NCI-H2171 (cell line): ENCODE data around the gene TTLL13.
"Not testable (repeated sequence)": the region's sequence is repeated elsewhere in the genome, so short reads cannot be mapped to it uniquely, and the experiment has no call there.

Experiments
- DNase-seq: peaks from one replicate; lab custom pipeline; 2025; lab: John Stamatoyannopoulos, UW

The TTLL13 gene

GRCh38 chr15:90239371-90239770, 10.0 kb upstream of the TTLL13 start:
- DNase-seq: no peak

- peak; percentile 31 for DNase-seq
Measured at GRCh38 chr15:90240856-90241255, 8.5 kb upstream of the TTLL13 start.

DNA sequence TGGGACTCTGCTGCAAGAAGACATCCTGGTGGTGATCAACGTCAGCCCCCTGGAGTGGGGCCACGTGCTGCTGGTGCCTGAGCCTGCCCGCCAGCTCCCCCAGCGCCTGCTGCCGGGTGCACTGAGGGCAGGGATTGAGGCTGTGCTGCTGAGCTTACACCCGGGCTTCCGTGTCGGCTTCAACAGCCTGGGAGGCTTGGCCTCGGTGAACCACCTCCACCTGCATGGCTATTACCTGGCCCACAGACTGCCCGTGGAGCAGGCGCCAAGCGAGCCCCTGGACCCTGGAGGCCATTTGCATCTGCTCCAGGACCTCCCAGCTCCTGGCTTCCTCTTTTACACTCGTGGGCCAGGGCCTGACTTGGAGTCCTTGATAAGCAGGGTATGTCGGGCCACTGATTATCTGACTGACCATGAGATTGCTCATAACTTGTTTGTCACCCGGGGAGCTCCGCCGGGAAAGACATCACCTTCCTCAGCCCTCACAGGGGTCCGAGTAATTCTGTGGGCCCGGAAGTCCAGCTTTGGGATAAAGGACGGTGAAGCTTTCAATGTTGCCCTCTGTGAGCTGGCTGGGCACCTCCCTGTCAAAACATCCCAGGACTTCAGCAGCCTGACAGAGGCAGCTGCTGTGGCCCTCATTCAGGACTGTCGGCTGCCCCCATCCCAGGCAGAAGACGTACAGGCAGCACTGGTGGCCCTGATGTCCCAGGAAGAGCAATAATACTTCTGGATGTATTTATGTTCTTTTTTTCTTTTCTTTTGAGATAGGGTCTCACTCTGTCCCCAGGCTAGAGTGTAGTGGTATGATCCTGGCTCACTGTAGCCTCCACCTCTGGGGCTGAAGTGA, 7.8 kb upstream of the TTLL13 start:
- DNase-seq: peak; percentile 45

GRCh38 chr15:90243943-90244639, 5.3 kb upstream of the TTLL13 start:
- DNase-seq: no peak

DNA sequence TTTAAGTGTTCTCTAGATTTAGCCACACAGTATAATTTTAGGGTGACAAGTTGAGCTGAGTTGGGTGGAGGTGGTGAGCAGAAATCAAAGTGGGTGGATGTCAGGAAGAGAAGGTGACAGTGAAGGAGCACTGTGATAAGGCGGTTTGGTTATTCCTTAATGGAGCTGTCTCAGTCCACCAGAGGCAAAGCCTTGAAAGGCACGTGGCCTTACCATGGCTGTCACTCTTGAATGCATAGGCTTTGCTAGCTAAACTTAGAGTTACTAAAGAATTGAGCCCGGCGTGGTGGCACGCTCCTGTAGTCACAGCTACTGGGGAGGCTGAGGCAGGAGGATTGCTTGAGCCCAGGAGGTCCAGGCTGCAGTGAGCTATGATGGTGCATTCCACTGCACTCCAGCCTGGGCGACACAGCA, 560 bp upstream of the TTLL13 start:
- no peak for DNase-seq

- DNase-seq: no peak
Measured at GRCh38 chr15:90257776-90258175, 8.4 kb downstream of the TTLL13 start.

DNA sequence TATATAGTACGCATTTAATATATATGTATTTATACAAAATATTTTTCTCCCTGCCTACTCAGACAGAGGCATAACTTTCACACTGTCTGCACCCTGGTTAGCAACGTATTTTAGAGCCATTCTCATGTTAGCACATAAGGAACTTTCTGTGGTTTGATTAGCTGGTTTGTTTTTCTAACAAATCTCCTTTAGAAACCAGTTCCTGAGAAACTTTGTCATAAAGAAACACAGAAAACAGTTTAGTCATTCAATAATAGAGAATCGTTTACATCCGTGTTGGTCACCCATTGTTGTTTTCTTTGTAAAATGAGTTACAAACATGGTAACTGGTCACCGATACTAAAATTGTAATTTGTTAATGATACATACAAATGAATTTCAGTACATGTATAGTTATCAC, 10.2 kb downstream of the TTLL13 start:
- DNase-seq: no peak

DNA sequence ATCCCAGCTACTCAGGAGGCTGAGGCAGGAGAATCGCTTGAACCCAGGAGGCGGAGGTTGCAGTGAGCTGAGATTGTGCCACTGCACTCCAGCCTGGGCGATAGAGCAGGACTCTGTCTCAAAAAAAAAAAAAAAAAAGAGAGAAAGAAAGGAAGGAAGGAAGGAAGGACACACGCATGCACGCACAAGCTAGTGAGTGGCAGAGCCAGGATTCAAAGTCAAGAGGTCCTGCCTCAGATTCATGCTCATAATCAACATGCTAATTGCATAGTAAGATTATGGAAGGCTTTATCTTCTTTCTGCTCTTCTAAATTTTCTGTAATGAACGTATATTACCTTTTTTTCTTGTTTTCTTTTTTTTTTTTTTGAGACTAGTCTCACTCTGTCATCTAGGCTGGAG, 11.4 kb downstream of the TTLL13 start:
- DNase-seq: not testable (repeated sequence)

DNA sequence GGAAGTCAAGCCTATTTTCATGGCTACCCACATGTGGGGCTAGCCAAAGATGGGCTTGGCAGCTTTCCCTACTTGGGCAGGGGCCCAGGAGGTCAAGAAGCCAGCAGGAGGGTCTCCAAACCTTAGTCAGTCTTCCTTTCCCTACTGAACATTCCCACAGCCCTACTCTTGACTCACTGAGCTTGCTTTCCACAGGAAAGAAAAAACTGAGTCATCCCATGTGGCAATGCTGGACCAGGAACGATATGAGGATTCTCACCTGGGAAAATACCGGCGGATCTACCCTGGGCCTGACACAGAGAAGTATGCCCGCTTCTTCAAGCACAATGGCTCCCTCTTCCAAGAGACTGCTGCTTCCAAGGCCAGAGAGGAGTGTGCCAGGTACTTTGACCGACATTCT, 12.5 kb downstream of the TTLL13 start:
- no peak for DNase-seq

DNA sequence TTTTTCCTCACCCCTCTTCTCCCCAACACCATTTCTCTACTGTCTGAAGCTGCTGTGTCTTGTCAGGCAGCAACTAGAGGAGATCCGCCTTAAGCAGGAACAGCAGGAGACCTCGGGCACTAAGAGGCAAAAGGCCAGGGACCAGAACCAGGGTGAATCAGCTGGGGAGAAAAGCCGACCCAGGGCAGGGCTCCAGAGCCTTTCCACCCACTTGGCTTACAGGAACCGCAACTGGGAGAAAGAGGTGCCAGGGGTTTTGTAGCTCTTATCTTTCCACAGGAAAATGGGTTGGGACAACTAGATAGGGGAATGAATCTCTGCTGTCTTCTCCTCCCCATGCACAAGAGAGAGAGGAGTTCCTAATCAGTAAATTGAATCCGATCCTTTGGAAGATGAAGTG, 13.1 kb downstream of the TTLL13 start:
- DNase-seq: no peak

DNA sequence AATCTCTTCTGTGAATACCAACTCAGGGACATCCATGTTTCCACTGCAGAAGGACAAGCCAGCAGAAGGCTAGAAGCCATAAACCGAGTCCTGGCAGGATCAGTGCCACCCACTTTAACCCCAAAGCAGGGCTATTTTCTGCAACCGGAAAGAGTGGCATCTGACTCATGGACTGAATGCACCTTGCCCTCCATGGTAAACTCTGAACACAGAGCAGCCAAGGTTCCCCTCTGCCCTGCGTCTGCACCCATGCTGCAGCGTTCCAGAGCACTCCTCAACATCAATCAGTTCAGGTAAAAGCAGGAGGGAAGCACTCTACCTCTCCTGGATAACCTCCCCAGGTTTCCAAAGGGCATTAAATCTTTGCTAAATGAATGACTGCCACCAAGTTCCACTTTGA, 15.3 kb downstream of the TTLL13 start:
- no peak for DNase-seq

- peak; percentile 85 for DNase-seq
Measured at GRCh38 chr15:90265271-90266060, 16.1 kb downstream of the TTLL13 start, which contains the start of gene NGRN. Gene NGRN (plus strand): TSS chr15:90265672. CDS start chr15:90265713, 41 bp downstream.

DNA sequence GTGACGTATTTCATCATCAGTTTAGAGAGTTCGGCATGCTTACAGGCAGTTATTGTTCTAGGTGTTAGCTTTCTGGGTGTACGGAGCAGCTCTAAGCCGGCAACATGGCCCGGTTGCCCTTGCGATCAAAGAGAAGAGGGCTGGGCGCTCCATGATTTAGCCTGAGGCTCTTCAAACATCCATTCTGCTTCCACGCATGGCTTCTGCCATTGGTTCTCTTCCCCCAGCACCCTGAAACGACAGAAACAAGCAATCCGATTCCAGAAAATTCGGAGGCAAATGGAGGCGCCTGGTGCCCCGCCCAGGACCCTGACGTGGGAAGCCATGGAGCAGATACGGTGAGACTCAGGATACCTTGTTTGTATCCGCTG, 16.7 kb downstream of the TTLL13 start:
- DNase-seq: peak; percentile 42

GRCh38 chr15:90266485-90266884, 17.1 kb downstream of the TTLL13 start:
- DNase-seq: no peak

GRCh38 chr15:90268415-90268814, 19.1 kb downstream of the TTLL13 start:
- DNase-seq: no peak

DNA sequence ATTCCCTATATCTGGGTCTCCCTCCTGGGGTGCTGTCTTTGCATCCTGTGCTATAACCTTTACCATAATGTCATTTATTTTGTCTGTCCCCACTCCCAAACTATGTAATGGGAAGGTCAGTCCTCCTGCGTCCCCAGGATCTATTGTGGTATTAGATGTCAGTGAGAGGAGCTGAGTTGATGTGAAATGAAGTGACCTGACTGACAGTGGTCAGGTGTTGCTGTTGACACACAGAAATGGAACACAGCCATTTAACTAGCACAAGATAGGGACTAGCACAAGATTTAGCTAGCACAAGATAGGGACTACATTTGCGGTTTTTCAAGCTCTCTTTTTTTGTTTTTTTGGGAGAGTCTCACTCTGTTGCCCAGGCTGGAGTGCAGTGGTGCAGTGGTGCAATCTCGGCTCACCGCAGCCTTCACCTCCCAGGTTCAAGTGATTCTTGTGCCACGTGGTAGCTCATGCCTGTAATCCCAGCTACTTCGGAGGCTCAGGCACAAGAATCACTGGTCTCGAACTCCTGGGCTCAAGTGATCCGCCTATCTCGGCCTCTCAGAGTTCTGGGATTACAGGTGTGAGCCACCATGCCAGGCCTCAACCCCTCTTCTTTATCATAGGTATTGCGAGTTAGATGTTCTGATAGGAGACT, 21.3 kb downstream of the TTLL13 start:
- no peak for DNase-seq

- no peak for DNase-seq
Measured at GRCh38 chr15:90271459-90272166, 22.3 kb downstream of the TTLL13 start.

GRCh38 chr15:90278467-90278866, 29.1 kb downstream of the TTLL13 start:
- not testable (repeated sequence) for DNase-seq

- DNase-seq: not testable (repeated sequence)
Measured at GRCh38 chr15:90280743-90281142, 31.4 kb downstream of the TTLL13 start.

DNA sequence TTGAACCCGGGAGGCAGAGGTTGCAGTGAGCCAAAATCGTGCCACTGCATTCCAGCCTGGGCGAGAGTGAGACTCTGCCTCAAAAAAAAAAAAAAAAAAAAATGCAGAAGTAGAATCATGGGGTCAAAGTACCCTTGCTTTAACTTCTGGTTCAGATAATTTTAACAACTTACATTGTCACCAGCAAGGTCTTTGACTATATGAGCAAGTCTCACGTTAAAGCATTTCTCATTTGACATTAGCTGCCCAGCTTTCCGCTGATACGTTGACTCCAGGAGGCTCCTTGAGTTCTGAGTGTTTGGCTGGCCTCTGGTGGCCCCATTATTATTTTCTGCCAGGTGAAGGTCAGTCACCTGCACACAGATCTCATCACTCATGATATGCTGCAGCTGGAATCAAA, 32.3 kb downstream of the TTLL13 start:
- DNase-seq: not testable (repeated sequence)

- DNase-seq: no peak
Measured at GRCh38 chr15:90286678-90287077, 37.3 kb downstream of the TTLL13 start.
